BJ (cell line): ENCODE data around the gene TMEM207. TPM values are rescaled to one million over a fixed set of nuclear protein-coding genes. Genes with fewer than 3 reads are reported as not detected.

Source experiments
- CTCF ChIA-PET: fragments of 350-600 bp; formaldehyde crosslinking; extraction: SDS; loops from one replicate; lab custom pipeline; 2021; ENCODE audit warnings: antibody characterized with exemption, inconsistent platforms; lab: Yijun Ruan, JAX
- POLR2A ChIA-PET: fragments of 300-600 bp; sonication (Branson Sonifier 250); formaldehyde crosslinking; extraction: SDS; loops from one replicate; lab custom pipeline; 2021; ENCODE audit warnings: antibody characterized with exemption; lab: Charles Lee
- DNase-seq: peaks from one replicate; pipeline ENCODE4 v3.0.0-alpha.2; 2011; ENCODE audit warnings: low read depth
- H3K27me3 ChIP-seq: 2 replicates; pipeline ENCODE4 v1.6.0; 2011; ENCODE audit warnings: low read length; ENCODE audit not compliant: control insufficient read depth, insufficient read depth
- H3K36me3 ChIP-seq: 2 replicates; pipeline ENCODE4 v1.5.1; 2011; ENCODE audit warnings: low read length; ENCODE audit not compliant: control insufficient read depth, insufficient read depth
- H3K4me3 ChIP-seq: 2 replicates; pipeline ENCODE4 v1.5.1; 2011; ENCODE audit warnings: low read depth, mild to moderate bottlenecking, control low read depth, low read length
- CTCF ChIP-seq: IDR thresholded peaks from 2 replicates; pipeline ENCODE4 v1.5.1; 2011; ENCODE audit warnings: low read depth, mild to moderate bottlenecking, control low read depth, inconsistent platforms, low read length, moderate library complexity; ENCODE audit not compliant: insufficient read depth
- polyA plus RNA-seq: library from polyadenylated mRNA; depleted of rRNA; stranded (reverse); fragments of >200 nt; gene quantifications from 2 replicates; pipeline ENCODE4 v1.2.3, GENCODE V29; 2011

Gene TMEM207
- polyA plus RNA-seq, 1 experiment = not detected

- H3K4me3 ChIP-seq = no peak overlapping the region
- CTCF ChIA-PET = no interaction called here
- POLR2A ChIA-PET = no interaction called here
- no peak for TF ChIP-seq CTCF
- no peaks in the 10 kb centered on the region for H3K27me3 ChIP-seq
- DNase-seq = no peak
- H3K36me3 ChIP-seq = no peaks in the 10 kb centered on the region
Measured at GRCh38 chr3:190446573-190447279, 3.0 kb downstream of the TMEM207 start.

GRCh38 chr3:190444576-190445145 is 5.0 kb downstream of the TMEM207 start:
- no peak for TF ChIP-seq CTCF
- H3K27me3 ChIP-seq = no peaks in the 10 kb centered on the region
- no peak for DNase-seq
- CTCF ChIA-PET = interaction anchor here (0.6 to 1.9 kb wide), 5 partner anchors 30 to 538 kb away, joined by 3 to 10 read pairs (median 5); no protein-coding TSS in a partner anchor
- H3K36me3 ChIP-seq = no peaks in the 10 kb centered on the region
- H3K4me3 ChIP-seq = no peak overlapping the region
- POLR2A ChIA-PET = no interaction called here

- Histone ChIP-seq H3K4me3 (no peak overlapping the region), H3K27me3 (no peaks in the 10 kb centered on the region), H3K36me3 (no peaks in the 10 kb centered on the region)
- ChIA-PET POLR2A (no interaction called here), CTCF (interaction anchor here (0.6 to 1.9 kb wide), 5 partner anchors 11 to 482 kb away, joined by 3 to 10 read pairs (median 4); no protein-coding TSS in a partner anchor)
- DNase-seq = no peak
- TF ChIP-seq CTCF = no peak
Measured at GRCh38 chr3:190444006-190444405, 5.7 kb downstream of the TMEM207 start.

- no peaks in the 10 kb centered on the region for H3K36me3 ChIP-seq
- H3K27me3 ChIP-seq = no peaks in the 10 kb centered on the region
- POLR2A ChIA-PET = interaction anchor here (0.6 kb wide), 2 partner anchors 201 to 465 kb away, joined by 4 to 5 read pairs; no protein-coding TSS in a partner anchor
- TF ChIP-seq CTCF = peak; percentile 43
- CTCF ChIA-PET = interaction anchor here (1.3 to 2.1 kb wide), 5 partner anchors 12 to 481 kb away, joined by 3 to 10 read pairs (median 6); no protein-coding TSS in a partner anchor
- DNase-seq = no peak
- H3K4me3 ChIP-seq = no peak overlapping the region
Measured at GRCh38 chr3:190443257-190443656, 6.4 kb downstream of the TMEM207 start.

- no peaks in the 10 kb centered on the region for H3K36me3 ChIP-seq
- H3K27me3 ChIP-seq = no peaks in the 10 kb centered on the region
- H3K4me3 ChIP-seq = no peak overlapping the region
- no peak for DNase-seq
- no peak for TF ChIP-seq CTCF
- POLR2A ChIA-PET = no interaction called here
- CTCF ChIA-PET = interaction anchor here (2.1 kb wide), 1 partner anchor 218 kb away, joined by 9 read pairs; no protein-coding TSS in a partner anchor
Measured at GRCh38 chr3:190442240-190442639, 7.5 kb downstream of the TMEM207 start.
